CD4-positive, alpha-beta T cell treated with Interleukin-6 for 4 hours (primary cell): ENCODE results near the gene RGS7BP.

Experiments
- DNase-seq: peaks from one replicate; pipeline ENCODE4 v3.0.0-alpha.2; 2020; ENCODE audit warnings: mixed read lengths

RGS7BP gene

DNA sequence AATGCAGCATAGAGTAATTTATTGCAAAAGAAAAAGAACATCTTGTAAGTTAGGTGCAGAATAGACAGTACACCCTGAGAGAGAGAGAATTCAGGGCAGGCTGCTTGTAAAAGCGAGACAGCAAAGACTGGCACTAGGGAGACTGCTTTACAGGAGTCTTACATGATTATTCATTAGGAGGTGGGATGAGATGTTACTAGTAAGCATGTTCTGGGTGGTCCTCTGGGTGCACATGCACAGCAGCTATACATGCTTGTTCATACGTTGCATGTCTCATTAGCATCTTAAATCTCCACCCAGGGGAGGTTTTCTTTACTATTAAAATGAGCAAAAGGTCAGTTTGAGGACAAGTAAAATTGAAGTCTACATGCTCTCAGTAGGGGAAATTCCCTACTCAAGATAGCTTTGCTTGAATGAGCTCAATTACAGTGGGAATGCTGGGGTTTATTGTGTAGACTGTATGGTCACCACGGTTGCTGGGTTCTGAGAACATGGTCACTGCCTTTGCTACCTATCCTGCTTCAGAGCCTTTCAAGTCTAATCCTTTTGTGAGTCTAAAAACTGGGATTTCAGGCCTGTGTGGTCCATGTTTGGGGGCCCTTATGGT lies 60.6 kb downstream of the RGS7BP start:
- no peak for DNase-seq

- DNase-seq, result no peak
Observed at GRCh38 chr5:64569858-64570257, 64.0 kb downstream of the RGS7BP start.

GRCh38 chr5:64570395-64570996 lies 64.7 kb downstream of the RGS7BP start:
- no peak for DNase-seq

- DNase-seq, result no peak
Observed at GRCh38 chr5:64575561-64575960, 69.7 kb downstream of the RGS7BP start.

GRCh38 chr5:64576250-64576649 lies 70.4 kb downstream of the RGS7BP start:
- DNase-seq, result no peak

- no peak for DNase-seq
Observed at GRCh38 chr5:64585646-64586045, 79.8 kb downstream of the RGS7BP start.

GRCh38 chr5:64587370-64587769 lies 81.6 kb downstream of the RGS7BP start:
- no peak for DNase-seq

DNA sequence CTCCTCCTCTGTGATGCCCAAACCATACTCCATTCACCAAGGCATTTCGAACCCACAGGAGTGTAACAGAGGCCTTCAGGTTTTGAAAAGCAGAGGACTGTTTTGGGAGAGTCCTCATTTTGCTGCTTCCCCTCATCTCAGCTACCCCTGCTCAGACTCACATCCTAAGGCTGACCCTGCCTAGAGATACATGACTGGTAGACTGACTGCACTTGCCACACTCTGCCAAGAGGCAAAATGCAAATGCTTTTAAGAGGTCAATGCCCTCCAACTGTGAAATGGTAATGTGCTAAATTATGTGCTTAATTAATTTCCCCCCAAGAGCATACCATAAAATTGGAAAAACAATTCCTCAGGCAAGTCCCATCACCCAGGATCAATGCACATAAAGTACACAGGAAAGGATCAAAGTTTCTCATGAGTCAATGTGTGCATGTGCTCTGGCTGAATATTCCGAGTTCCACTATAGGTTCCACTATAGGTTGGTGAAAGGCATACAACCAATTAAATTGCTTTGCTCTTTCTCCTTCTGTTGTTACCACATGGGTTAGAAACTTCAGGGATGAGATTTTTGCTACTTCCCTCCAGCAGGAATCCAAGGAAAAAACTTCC lies 87.0 kb downstream of the RGS7BP start:
- DNase-seq, result no peak

GRCh38 chr5:64594025-64594424 lies 88.2 kb downstream of the RGS7BP start:
- DNase-seq, result no peak

DNA sequence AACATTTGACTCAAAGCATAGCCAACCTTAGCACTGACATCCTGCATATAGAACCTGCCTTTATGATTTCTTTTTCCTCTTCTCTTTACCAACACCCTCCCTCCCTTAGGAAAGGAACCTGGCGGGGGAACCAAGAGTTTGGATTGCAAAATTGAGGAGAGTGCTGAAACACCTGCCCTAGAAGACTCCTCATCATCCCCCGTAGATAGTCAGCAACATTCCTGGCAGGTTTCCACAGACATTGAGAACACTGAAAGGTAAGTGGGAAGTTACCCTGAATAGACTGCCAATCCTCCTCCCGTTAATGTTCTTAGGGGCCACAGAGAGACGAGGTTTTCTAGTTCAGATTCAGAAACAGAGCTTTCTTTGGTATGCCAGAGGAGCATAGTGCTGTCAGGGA lies 88.8 kb downstream of the RGS7BP start:
- no peak for DNase-seq

- DNase-seq, result no peak
Observed at GRCh38 chr5:64595031-64595855, 89.4 kb downstream of the RGS7BP start.

DNA sequence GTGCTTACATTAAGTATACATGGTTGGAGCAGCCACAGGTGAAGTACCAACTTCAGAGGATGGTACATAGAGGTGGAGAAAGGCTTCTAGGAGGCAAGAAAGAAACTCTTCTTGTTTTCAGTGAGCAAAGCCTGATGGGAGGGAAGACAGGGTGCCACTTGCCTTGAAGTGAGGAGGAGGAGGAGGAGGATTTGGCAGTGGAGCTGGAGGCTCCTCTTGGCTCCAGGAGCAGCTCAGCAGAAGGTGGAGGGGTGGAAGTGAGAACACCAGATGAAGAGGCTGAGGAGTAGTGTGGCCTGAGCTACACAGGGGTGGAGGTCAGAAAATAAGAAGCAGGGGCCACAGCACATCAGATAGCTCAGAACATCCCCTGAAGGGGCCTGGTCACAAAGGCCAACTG lies 93.4 kb downstream of the RGS7BP start:
- DNase-seq, result no peak

- no peak for DNase-seq
Observed at GRCh38 chr5:64603676-64604075, 97.9 kb downstream of the RGS7BP start.

DNA sequence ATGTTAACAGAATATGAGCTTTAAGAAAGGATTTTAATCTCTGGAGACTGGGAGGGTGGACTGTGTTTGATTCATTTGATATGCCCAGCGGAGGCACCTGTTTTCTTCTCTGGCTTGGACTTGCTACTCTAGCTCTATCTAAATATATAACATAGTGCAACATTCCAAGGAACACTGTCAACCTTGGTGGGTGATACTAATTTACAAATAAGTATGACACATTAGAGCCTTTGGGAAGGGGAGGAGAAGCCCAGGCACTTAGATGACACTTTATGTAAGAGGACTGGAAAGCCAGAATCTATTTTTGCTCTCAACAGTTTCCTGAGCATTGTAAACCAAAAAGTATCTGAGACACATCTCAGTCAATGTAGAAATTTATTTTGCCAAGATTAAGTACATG lies 101.1 kb downstream of the RGS7BP start:
- DNase-seq, result no peak

DNA sequence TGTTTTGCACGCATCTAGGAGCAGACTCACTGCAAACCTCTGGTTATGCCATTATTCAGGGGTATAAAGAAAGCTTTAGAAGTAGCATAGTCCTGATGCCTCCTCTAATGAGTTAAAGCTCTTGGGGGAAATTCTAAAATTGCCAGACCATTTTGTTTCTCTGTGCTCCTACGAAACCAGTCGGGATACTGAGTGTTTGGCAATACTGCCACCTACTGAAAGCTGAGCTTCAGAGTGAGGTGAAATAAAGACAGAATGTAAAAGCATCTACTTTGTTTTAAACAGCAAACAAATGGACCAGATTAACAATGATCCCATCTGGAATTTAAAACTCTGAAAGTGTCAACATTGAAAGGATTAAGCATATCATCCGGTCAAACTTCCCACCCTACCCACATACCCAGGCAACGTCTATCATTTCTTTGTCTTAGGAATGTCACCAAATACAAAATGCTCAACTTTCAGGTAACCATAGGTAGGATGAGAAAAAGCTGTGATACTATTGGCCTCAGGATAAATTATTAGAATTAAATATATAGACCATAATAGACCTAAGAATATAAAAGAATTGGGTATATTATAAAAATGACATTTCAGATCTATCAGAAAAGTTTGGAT lies 106.6 kb downstream of the RGS7BP start:
- no peak for DNase-seq

DNA sequence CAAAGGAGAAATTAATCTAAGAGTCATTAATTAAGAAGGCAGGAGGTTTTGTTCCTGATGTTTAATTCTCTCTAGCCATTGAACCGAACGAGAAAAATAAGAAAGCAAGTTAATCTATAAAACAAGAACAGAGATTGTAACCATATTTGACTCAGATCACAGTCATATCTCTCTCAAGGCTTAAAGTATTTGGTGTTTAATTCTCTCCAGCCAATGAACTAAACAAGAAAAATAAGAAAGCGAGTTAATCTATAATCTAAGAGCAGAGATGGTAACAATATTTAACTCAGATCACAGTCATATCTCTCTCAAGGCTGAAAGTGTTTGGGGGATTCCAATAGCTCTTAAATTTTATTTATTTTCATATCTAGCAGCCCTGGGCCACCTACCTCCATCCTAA lies 110.1 kb downstream of the RGS7BP start:
- DNase-seq, result no peak

- DNase-seq, result no peak
Observed at GRCh38 chr5:64619609-64620008, 113.8 kb downstream of the RGS7BP start.

DNA sequence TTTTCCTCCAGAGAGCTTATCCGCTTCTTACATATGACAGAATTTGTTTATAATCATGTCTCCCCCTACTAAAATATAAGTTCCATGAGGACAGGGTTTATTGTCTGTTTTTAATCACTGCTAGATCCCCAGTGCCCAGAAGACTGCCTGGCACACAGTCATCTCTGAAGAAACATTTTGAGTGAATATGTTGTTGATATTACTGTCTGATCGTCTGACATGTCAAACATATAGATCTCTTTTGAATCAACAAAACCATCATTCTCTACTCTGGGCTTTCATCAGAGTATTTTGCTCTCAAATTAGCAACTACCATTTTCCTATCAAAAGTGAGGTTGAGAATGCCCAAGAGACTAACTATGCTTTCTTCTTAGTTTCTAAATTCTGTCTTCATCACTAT lies 117.2 kb downstream of the RGS7BP start:
- DNase-seq, result no peak

DNA sequence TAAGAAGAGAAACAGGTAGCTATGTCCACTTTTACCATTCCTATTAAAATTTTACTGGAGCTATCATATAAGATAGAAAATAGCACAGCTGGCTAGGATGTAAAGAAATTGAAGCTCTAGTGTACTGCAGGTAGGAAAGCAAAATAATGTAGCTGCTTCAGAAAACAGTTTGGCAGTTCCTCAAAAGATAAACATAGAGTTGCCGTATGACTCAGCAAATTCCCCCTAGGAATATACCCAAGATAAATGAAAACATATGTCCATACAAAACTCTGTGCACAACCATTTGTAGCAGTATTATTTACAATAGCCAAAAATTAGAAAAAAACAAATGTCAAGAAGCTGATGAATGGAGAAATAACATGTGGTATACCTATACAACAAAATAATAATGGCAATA lies 119.9 kb downstream of the RGS7BP start:
- DNase-seq, result no peak

- no peak for DNase-seq
Observed at GRCh38 chr5:64628901-64629300, 123.1 kb downstream of the RGS7BP start.

DNA sequence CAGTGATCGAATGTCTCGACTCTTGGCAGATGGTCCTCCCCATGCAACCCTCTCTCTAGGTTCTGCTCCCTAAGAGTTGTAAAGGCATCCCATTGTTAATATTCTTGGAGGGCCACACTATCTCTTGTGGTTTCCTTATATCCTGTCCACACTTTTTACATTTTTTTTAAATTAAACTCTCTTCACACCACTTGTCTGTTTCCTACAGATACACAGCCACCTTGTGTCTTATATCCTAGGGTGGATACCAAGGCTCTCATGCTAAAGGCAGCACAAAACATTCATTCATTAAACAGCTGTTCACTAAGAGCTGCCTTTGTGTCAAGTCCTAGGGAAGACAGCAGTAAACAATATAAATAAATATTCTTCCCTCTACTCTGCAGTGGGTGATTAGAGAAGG lies 124.0 kb downstream of the RGS7BP start:
- no peak for DNase-seq

DNA sequence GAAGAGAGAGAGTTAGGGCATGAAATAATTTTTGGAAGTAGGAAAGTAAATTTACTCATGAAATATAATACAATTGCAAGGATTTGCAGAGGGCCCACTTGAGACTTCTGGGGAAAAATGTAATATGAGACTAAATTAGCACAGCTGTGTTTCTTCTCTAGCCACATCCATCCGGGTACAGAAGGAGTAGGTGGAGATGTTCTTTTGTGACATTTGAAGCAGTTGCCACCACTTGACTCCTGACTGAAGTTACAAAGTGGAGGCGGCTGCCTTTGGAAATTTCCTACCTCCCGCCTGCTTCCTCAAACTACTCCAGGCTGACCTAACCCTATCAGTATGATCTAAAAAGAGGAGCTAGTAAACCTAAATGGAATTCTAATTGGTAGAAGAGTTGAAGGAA lies 126.4 kb downstream of the RGS7BP start:
- DNase-seq, result no peak

DNA sequence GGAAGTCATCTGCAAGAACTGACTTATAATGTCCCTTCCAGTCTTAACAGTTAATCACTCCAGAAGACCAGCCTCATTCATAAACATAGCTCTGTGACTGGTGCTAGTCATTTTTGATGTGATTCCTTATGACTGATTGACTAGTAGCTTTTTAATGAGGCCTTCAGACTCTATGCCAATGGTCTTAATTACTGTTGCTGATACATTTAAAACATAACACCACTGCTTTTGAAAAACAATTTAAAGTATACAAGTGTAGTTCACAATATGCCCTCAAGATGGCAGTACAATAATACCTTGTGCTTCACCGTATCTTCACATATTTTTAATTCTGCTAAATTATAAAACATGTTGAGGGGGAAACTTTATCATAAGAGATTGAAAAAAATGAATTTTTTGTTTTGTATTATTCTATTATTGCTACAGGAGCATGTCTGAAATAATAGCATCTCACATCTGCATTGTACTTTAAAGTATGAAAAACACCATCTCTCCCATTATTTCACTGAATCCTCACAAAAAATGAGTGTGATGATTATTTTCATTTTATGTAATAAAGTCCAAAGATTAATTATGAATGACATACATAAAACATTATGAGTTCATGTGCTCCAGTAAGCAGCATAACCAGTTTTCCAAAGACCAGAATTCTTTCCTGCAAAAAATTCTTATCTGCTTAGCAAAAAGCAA lies 129.3 kb downstream of the RGS7BP start:
- DNase-seq, result no peak
